Panc1 (cell line): ENCODE measurements around the gene SOX18.

Experiments
- CTCF ChIP-seq: fragments of 450-650 bp; IDR thresholded peaks from 2 replicates; pipeline ENCODE4 v1.5.1; 2017; ENCODE audit warnings: mild to moderate bottlenecking
- TCF7L2 ChIP-seq: IDR thresholded peaks from 2 replicates; pipeline ENCODE4 v1.6.1; 2011; ENCODE audit warnings: mild to moderate bottlenecking, low read depth, low read length, inconsistent platforms

- no peak for TF ChIP-seq CTCF
- TF ChIP-seq TCF7L2, result no peak
Observed at GRCh38 chr20:64052326-64052722, 2.9 kb upstream of the SOX18 start.
